ENCODE results near the gene GBX1.

The GBX1 gene

GRCh38 chr7:151174246-151175046 lies 7.0 kb upstream of the GBX1 start:
- DNase-seq (ENCODE audit: low read depth in 2 of 2, low spot score in 1 of 2) = no peak

- DNase-seq (ENCODE audit: low read depth in 2 of 2, low spot score in 1 of 2) = no peak
Measured at GRCh38 chr7:151173386-151174245, 6.1 kb upstream of the GBX1 start.

GRCh38 chr7:151172273-151173141 lies 5.0 kb upstream of the GBX1 start:
- peak; percentile 56 to 66 for DNase-seq (ENCODE audit: low read depth in 2 of 2, low spot score in 1 of 2)

- no peak for DNase-seq (ENCODE audit: low read depth in 2 of 2, low spot score in 1 of 2)
Measured at GRCh38 chr7:151168787-151169162, 1.3 kb upstream of the GBX1 start.

GRCh38 chr7:151168003-151168786 lies 701 bp upstream of the GBX1 start:
- peak in 1 of 2 donors; percentile 29 for DNase-seq (ENCODE audit: low read depth in 2 of 2, low spot score in 1 of 2)

- DNase-seq (ENCODE audit: low read depth in 2 of 2, low spot score in 1 of 2) = no peak
Measured at GRCh38 chr7:151166629-151167196, 781 bp downstream of the GBX1 start.

GRCh38 chr7:151161757-151162156 lies 5.7 kb downstream of the GBX1 start:
- no peak for DNase-seq (ENCODE audit: low read depth in 2 of 2, low spot score in 1 of 2)

GRCh38 chr7:151157645-151158329 lies 9.7 kb downstream of the GBX1 start:
- no peak for DNase-seq (ENCODE audit: low read depth in 2 of 2, low spot score in 1 of 2)

- no peak for DNase-seq (ENCODE audit: low read depth in 2 of 2, low spot score in 1 of 2)
Measured at GRCh38 chr7:151152643-151153513, 14.6 kb downstream of the GBX1 start.

- no peak for DNase-seq (ENCODE audit: low read depth in 2 of 2, low spot score in 1 of 2)
Measured at GRCh38 chr7:151150388-151150787, 17.1 kb downstream of the GBX1 start.

GRCh38 chr7:151148319-151149259 lies 18.9 kb downstream of the GBX1 start:
- DNase-seq (ENCODE audit: low read depth in 2 of 2, low spot score in 1 of 2) = no peak

- no peak for DNase-seq (ENCODE audit: low read depth in 2 of 2, low spot score in 1 of 2)
Measured at GRCh38 chr7:151146761-151147160, 20.7 kb downstream of the GBX1 start.

GRCh38 chr7:151144387-151144786 lies 23.1 kb downstream of the GBX1 start:
- DNase-seq (ENCODE audit: low read depth in 2 of 2, low spot score in 1 of 2) = no peak

GRCh38 chr7:151143261-151144015 lies 24.1 kb downstream of the GBX1 start:
- no peak for DNase-seq (ENCODE audit: low read depth in 2 of 2, low spot score in 1 of 2)

GRCh38 chr7:151142686-151143040 lies 24.8 kb downstream of the GBX1 start:
- no peak for DNase-seq (ENCODE audit: low read depth in 2 of 2, low spot score in 1 of 2)

GRCh38 chr7:151141855-151142685 lies 25.4 kb downstream of the GBX1 start:
- DNase-seq (ENCODE audit: low read depth in 2 of 2, low spot score in 1 of 2) = no peak

Data from stimulated activated CD8-positive, alpha-beta memory T cell treated with anti-CD3 and anti-CD28 coated beads, Interleukin-4, amount 100 ng/mL, for 1 hour (primary cell).